Panc1 (cell line): ENCODE measurements around the gene DNAAF3. TPM values are rescaled to one million over a fixed set of nuclear protein-coding genes. Genes with fewer than 3 reads are reported as not detected.

ENCODE experiments used
- ATAC-seq: fragments of 200-7000 bp; cut with Tn5 transposase; 2 replicates; pipeline ENCODE4 v1.9.1; 2020; ENCODE audit warnings: mild to moderate bottlenecking, moderate library complexity
- BruUV-seq: library from RNA; stranded (reverse); fragments of 400-500 nt; replicated peaks from 2 replicates; lab custom pipeline; 2021; lab: Mats Ljungman, UMichigan
- CTCF ChIA-PET: fragments of 300-600 bp; sonication (Branson Sonifier 250); formaldehyde crosslinking; loops from one replicate; lab custom pipeline; 2022; ENCODE audit warnings: antibody characterized with exemption; lab: Charles Lee
- POLR2A ChIA-PET: fragments of 300-600 bp; sonication (Branson Sonifier 250); formaldehyde crosslinking; loops from one replicate; lab custom pipeline; 2022; ENCODE audit warnings: antibody characterized with exemption; lab: Charles Lee
- DNase-seq: peaks from one replicate; pipeline ENCODE4 v3.0.0-alpha.2; 2010; ENCODE audit warnings: low read depth, low spot score
- H3K27ac ChIP-seq: 2 replicates; pipeline ENCODE4 v1.5.1; 2011; ENCODE audit warnings: mild to moderate bottlenecking, low read length, inconsistent platforms
- H3K27me3 ChIP-seq: fragments of 200-500 bp; sonication (Bioruptor generic); 2 replicates; pipeline ENCODE4 v1.6.0; 2014; ENCODE audit warnings: low read length, inconsistent platforms; ENCODE audit not compliant: control insufficient read depth, insufficient read depth
- H3K36me3 ChIP-seq: fragments of 200-500 bp; sonication (Bioruptor generic); 2 replicates; pipeline ENCODE4 v1.5.1; 2014; ENCODE audit warnings: inconsistent platforms, mild to moderate bottlenecking, low read length, moderate library complexity; ENCODE audit not compliant: control insufficient read depth, insufficient read depth
- H3K4me1 ChIP-seq: 2 replicates; pipeline ENCODE4 v1.5.1; 2011; ENCODE audit warnings: inconsistent platforms, mild to moderate bottlenecking, low read length, moderate library complexity; ENCODE audit not compliant: control insufficient read depth, insufficient read depth
- H3K4me3 ChIP-seq, 2 experiments: 2 replicates each; pipeline ENCODE4 v1.5.1; 2011 to 2012; ENCODE audit warnings: low read depth in 2 of 2, low read length in 2 of 2, mild to moderate bottlenecking in 2 of 2, inconsistent platforms in 1 of 2, moderate library complexity in 1 of 2
- H3K9me3 ChIP-seq: fragments of 200-500 bp; sonication (Bioruptor generic); 2 replicates; pipeline ENCODE4 v1.5.1; 2014; ENCODE audit warnings: low read depth, mild to moderate bottlenecking, inconsistent platforms, low read length, moderate library complexity; ENCODE audit not compliant: control insufficient read depth, insufficient read depth
- CTCF ChIP-seq: fragments of 450-650 bp; IDR thresholded peaks from 2 replicates; pipeline ENCODE4 v1.5.1; 2017; ENCODE audit warnings: mild to moderate bottlenecking
- POLR2AphosphoS5 ChIP-seq: IDR thresholded peaks from 2 replicates; pipeline ENCODE4 v1.6.1; 2012; ENCODE audit warnings: mild to moderate bottlenecking, low read depth, low read length, moderate library complexity
- REST ChIP-seq, 2 experiments: IDR thresholded peaks; 2 replicates each; pipeline ENCODE4 v1.6.1; 2011 to 2012; ENCODE audit warnings: low read depth in 2 of 2, control low read depth in 1 of 2, low read length in 1 of 2, mild to moderate bottlenecking in 1 of 2, moderate library complexity in 1 of 2; ENCODE audit not compliant: insufficient read depth in 1 of 2
- SIN3A ChIP-seq: IDR thresholded peaks from 2 replicates; pipeline ENCODE4 v1.6.1; 2012; ENCODE audit warnings: low read depth, mild to moderate bottlenecking, low read length, moderate library complexity, borderline replicate concordance; ENCODE audit not compliant: insufficient read depth
- TCF7L2 ChIP-seq: IDR thresholded peaks from 2 replicates; pipeline ENCODE4 v1.6.1; 2011; ENCODE audit warnings: mild to moderate bottlenecking, low read depth, low read length, inconsistent platforms
- in situ Hi-C: cut with HindIII; loops from 2 replicates; pipeline ENCODE4 v1.10.0; 2016; ENCODE audit warnings: low sequenced_read_pairs, low pct_unique_long_range_greater_than_20kb
- intact Hi-C: fragments of 100-400 bp; cut with micrococcal nuclease; formaldehyde crosslinking; loops from one replicate; pipeline ENCODE4 v1.10.0; 2022; ENCODE audit not compliant: unreplicated experiment
- total RNA-seq: library from RNA; stranded (reverse); gene quantifications from one replicate; pipeline ENCODE4 v1.2.1, GENCODE V29; 2021; ENCODE audit not compliant: unreplicated experiment

Gene DNAAF3
- total RNA-seq, 1 experiment from 2014 or later = 12.4 TPM

- Histone ChIP-seq H3K4me1 (peaks cover 3% of the 10 kb centered on the region; the same call in 1 of the 2 replicates), H3K36me3 (no peaks in the 10 kb centered on the region), H3K27ac (no peak overlapping the region), H3K9me3 (no peaks in the 10 kb centered on the region), H3K27me3 (no peaks in the 10 kb centered on the region), H3K4me3 (no peak overlapping the region)
- CTCF ChIA-PET = no interaction called here
- DNase-seq (no peak), ATAC-seq (no peak)
- in situ Hi-C loops (no loop called here), intact Hi-C loops (no loop called here)
- POLR2A ChIA-PET = no interaction called here
- TF ChIP-seq REST (IDR thresholded peaks at IDR 0.05; ENCODE audit: insufficient read depth in 1 of 2, low read depth in 2 of 2, low read length in 1 of 2) = no peak
- no peak for TF ChIP-seq CTCF
- TF ChIP-seq TCF7L2 = no peak
- TF ChIP-seq POLR2AphosphoS5 = no peak
- TF ChIP-seq SIN3A = no peak
- no TSS peak for BruUV-seq
These were observed 29.9 kb downstream of the DNAAF3 start for GRCh38 chr19:55136399-55137102.

- peaks cover 3% of the 10 kb centered on the region; the same call in 1 of the 2 replicates for H3K4me1 ChIP-seq
- CTCF ChIA-PET = interaction anchor here (0.6 to 0.8 kb wide), 5 partner anchors 14 to 253 kb away, joined by 3 to 6 read pairs (median 3); partner anchors contain the start of genes PTPRH and TNNT1
These were observed 31.7 kb downstream of the DNAAF3 start for GRCh38 chr19:55134736-55135135.

More at GRCh38 chr19:55134736-55135135, 31.7 kb downstream of the DNAAF3 start:
- H3K36me3 ChIP-seq = no peaks in the 10 kb centered on the region
- H3K4me3 ChIP-seq = no peak overlapping the region
- DNase-seq (no peak), ATAC-seq (no peak)
- in situ Hi-C loops (no loop called here), intact Hi-C loops (no loop called here)
- no peak for TF ChIP-seq CTCF
- no peak for TF ChIP-seq REST (IDR thresholded peaks at IDR 0.05; ENCODE audit: insufficient read depth in 1 of 2, low read depth in 2 of 2, low read length in 1 of 2)
- no peaks in the 10 kb centered on the region for H3K27me3 ChIP-seq
- no TSS peak for BruUV-seq
- no peak overlapping the region for H3K27ac ChIP-seq
- POLR2A ChIA-PET = no interaction called here
- no peaks in the 10 kb centered on the region for H3K9me3 ChIP-seq
